Thoracic aorta (tissue), 2 donors: ENCODE measurements around the gene CDH12. TPM values are rescaled to one million over a fixed set of nuclear protein-coding genes. Genes with fewer than 3 reads are reported as not detected.
"Not testable (repeated sequence)": the region's sequence is repeated elsewhere in the genome, so short reads cannot be mapped to it uniquely, and the experiment has no call there.

ENCODE experiments used
- ATAC-seq: fragments of 150-250 bp; one replicate; pipeline ENCODE4 v1.8.0; 2017; ENCODE audit warnings: low read depth; ENCODE audit not compliant: insufficient number of reproducible peaks, low FRiP score
- DNase-seq: peaks from one replicate; pipeline ENCODE4 v3.0.0-alpha.2; 2020; ENCODE audit warnings: low spot score
- H3K27ac ChIP-seq, 2 donors: fragments of 200-600 bp; sonication (generic); 1 replicate in 1 of 2; 2 replicates in 1 of 2; pipeline ENCODE4 v1.5.1; 2016; ENCODE audit warnings: mild to moderate bottlenecking in 2 of 2, moderate library complexity in 2 of 2
- H3K27me3 ChIP-seq: fragments of 200-600 bp; sonication (generic); replicated peaks from 2 replicates; pipeline ENCODE4 v1.6.0; 2016; ENCODE audit warnings: mild to moderate bottlenecking; ENCODE audit not compliant: insufficient read depth
- H3K36me3 ChIP-seq: fragments of 200-600 bp; sonication (generic); one replicate; pipeline ENCODE4 v1.5.1; 2016
- H3K4me1 ChIP-seq, 2 donors: fragments of 200-600 bp; sonication (generic); 1 replicate in 1 of 2; 2 replicates in 1 of 2; pipeline versions ENCODE4 v1.5.1 to v1.6.0; 2016; ENCODE audit warnings: low read depth in 2 of 2, mild to moderate bottlenecking in 1 of 2; ENCODE audit not compliant: control insufficient read depth in 1 of 2
- H3K4me3 ChIP-seq: fragments of 200-600 bp; sonication (generic); 2 replicates; pipeline ENCODE4 v1.5.1; 2016; ENCODE audit warnings: mild to moderate bottlenecking
- H3K9me3 ChIP-seq: fragments of 200-600 bp; sonication (generic); 2 replicates; pipeline ENCODE4 v1.5.1; 2016
- CTCF ChIP-seq: fragments of 200-600 bp; sonication (generic); IDR thresholded peaks from one replicate; pipeline ENCODE4 v1.5.1; 2019; ENCODE audit warnings: antibody characterized with exemption
- total RNA-seq, 2 donors: library from RNA; depleted of rRNA; stranded (reverse); fragments of >200 nt; gene quantifications; one replicate each; pipeline versions ENCODE4 v1.1.0 to v1.2.3, GENCODE V29; 2016

Gene CDH12
- total RNA-seq, 2 donors from 2014 or later = not detected

GRCh38 chr5:21985799-21986198 lies 867.3 kb downstream of the CDH12 start:
- H3K4me3 ChIP-seq, DNase-seq, H3K27me3 ChIP-seq, H3K27ac ChIP-seq, H3K9me3 ChIP-seq, H3K36me3 ChIP-seq, ATAC-seq, H3K4me1 ChIP-seq: not testable (repeated sequence)

- ATAC-seq, DNase-seq: not testable (repeated sequence)
Observed at GRCh38 chr5:21951571-21951970, 901.6 kb downstream of the CDH12 start.

GRCh38 chr5:21931116-21931515 lies 922.0 kb downstream of the CDH12 start:
- no peak for ATAC-seq
- no peaks in the 10 kb centered on the region for H3K4me1 ChIP-seq
- H3K27ac ChIP-seq = no peak overlapping the region
- no peaks in the 10 kb centered on the region for H3K36me3 ChIP-seq
- H3K9me3 ChIP-seq = no peaks in the 10 kb centered on the region
- H3K4me3 ChIP-seq = no peak overlapping the region
- no peak for DNase-seq
- H3K27me3 ChIP-seq = no peaks in the 10 kb centered on the region
- no peak for TF ChIP-seq CTCF

More at GRCh38 chr5:21951571-21951970, 901.6 kb downstream of the CDH12 start:
- not testable (repeated sequence) for H3K4me3 ChIP-seq, H3K27ac ChIP-seq, H3K27me3 ChIP-seq, H3K9me3 ChIP-seq, H3K4me1 ChIP-seq, H3K36me3 ChIP-seq

- no peak for TF ChIP-seq CTCF
- Histone ChIP-seq H3K27ac (no peak overlapping the region), H3K36me3 (no peaks in the 10 kb centered on the region), H3K4me3 (no peak overlapping the region), H3K4me1 (no peaks in the 10 kb centered on the region), H3K27me3 (no peaks in the 10 kb centered on the region), H3K9me3 (no peaks in the 10 kb centered on the region)
- no peak for DNase-seq
- no peak for ATAC-seq
Observed at GRCh38 chr5:21919414-21920022, 933.6 kb downstream of the CDH12 start.

GRCh38 chr5:21918451-21918850 lies 934.7 kb downstream of the CDH12 start:
- Histone ChIP-seq H3K4me3 (no peak overlapping the region), H3K4me1 (no peaks in the 10 kb centered on the region), H3K9me3 (no peaks in the 10 kb centered on the region), H3K36me3 (no peaks in the 10 kb centered on the region), H3K27me3 (no peaks in the 10 kb centered on the region), H3K27ac (no peak overlapping the region)
- DNase-seq = no peak
- ATAC-seq = no peak
- TF ChIP-seq CTCF = no peak

- H3K9me3 ChIP-seq = no peaks in the 10 kb centered on the region
- H3K4me3 ChIP-seq = no peak overlapping the region
- no peak overlapping the region for H3K27ac ChIP-seq
- ATAC-seq = no peak
- no peaks in the 10 kb centered on the region for H3K27me3 ChIP-seq
- TF ChIP-seq CTCF = no peak
- no peak for DNase-seq
- H3K4me1 ChIP-seq = no peaks in the 10 kb centered on the region
- H3K36me3 ChIP-seq = no peaks in the 10 kb centered on the region
Observed at GRCh38 chr5:21910731-21911130, 942.4 kb downstream of the CDH12 start.
